ENCODE data around the gene NECAB2. TPM values are rescaled to one million over a fixed set of nuclear protein-coding genes. Genes with fewer than 3 reads are reported as not detected.

NECAB2 gene
- total and polyA plus RNA-seq, 2 of the 8 experiments (the other 6 are each of a cell fraction or from before 2014, with no cell fraction given): 3.6 to 4.2 TPM

DNA sequence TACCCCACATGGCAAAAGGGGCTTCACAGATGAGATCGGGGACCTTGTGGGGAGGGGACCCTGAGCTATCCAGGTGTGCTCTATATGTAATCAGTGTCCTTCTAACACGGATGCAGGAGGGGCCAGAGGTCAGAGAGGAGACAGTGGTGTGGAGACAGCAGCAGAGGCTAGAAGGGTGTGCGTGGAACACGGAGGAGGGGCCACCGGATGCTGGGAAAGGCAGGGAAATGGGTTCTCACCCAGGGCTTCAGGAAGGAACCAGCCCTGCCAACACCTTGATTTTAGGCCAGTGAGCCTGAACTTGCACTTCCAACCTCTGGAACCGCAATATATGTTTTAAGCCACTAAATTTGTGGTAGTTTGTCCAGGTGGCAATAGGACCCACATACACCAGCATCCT lies 79.2 kb downstream of the NECAB2 start:
- H3K27ac ChIP-seq (ENCODE audit: low read depth, low read length): no peak overlapping the region
- no peak overlapping the region for H2BK5ac ChIP-seq (ENCODE audit: low read depth, low read length)
- no peak overlapping the region for H4K91ac ChIP-seq (replicated peaks; ENCODE audit: insufficient read length, low read length)
- H2BK15ac ChIP-seq (ENCODE audit: low read length): no peak overlapping the region
- H3K23me2 ChIP-seq (ENCODE audit: low read depth, low read length): no peaks in the 10 kb centered on the region
- H3K9ac ChIP-seq (replicated peaks in 1 of 4; ENCODE audit: extremely low read depth in 1 of 4, low read depth in 3 of 4, low read length in 3 of 4): no peak overlapping the region
- no peak overlapping the region for H2BK20ac ChIP-seq (ENCODE audit: low read length)
- no peak overlapping the region for H3K4me3 ChIP-seq (ENCODE audit: extremely low read depth in 1 of 4, insufficient read depth in 2 of 4, low read depth in 3 of 4, low read length in 4 of 4)
- no peak overlapping the region for H3K4me2 ChIP-seq (ENCODE audit: insufficient read depth in 1 of 2, low read depth in 2 of 2, low read length in 2 of 2)
- no peak overlapping the region; the same call in 1 of the 2 replicates for H4K8ac ChIP-seq (ENCODE audit: extremely low read depth, insufficient read depth, low read length)
- no peak overlapping the region for H2BK12ac ChIP-seq (ENCODE audit: low read depth, low read length)
- H4K20me1 ChIP-seq (replicated peaks in 1 of 2; ENCODE audit: control insufficient read depth in 1 of 2, insufficient read depth in 2 of 2, low read length in 2 of 2): peaks cover 0 to 2% of the 10 kb centered on the region in 2 experiments
- no peak overlapping the region for H3K4ac ChIP-seq (replicated peaks; ENCODE audit: insufficient read length, low read depth, low read length)
- 92% methylated on average over 6 of the region's 6 CpGs; no CpG with 5 or more reads in 1 of the 2 experiments for WGBS, 2 experiments (ENCODE audit: extremely low coverage in 1 of 2, insufficient coverage in 1 of 2, insufficient read length in 1 of 2, insufficient replicate concordance in 2 of 2, low coverage in 1 of 2, low lambda C conversion rate in 2 of 2, missing lambda C conversion rate in 1 of 2)
- H3K56ac ChIP-seq (replicated peaks; ENCODE audit: insufficient read length, low read depth, low read length): no peak overlapping the region
- POLR2A ChIA-PET (ENCODE audit: partially characterized antibody): interaction anchor here (1.8 kb wide), 1 partner anchor 91 kb away, joined by 4 read pairs; no protein-coding TSS in a partner anchor
- no peak overlapping the region for H2BK120ac ChIP-seq (replicated peaks; ENCODE audit: low read depth, low read length)
- CTCF ChIA-PET (ENCODE audit: partially characterized antibody): interaction anchor here (0.8 to 12.8 kb wide), 11 partner anchors 11 to 128 kb away, joined by 3 to 267 read pairs (median 9); partner anchors contain the start of gene OSGIN1
- H3K9me3 ChIP-seq (ENCODE audit: insufficient read depth in 2 of 2, low read depth in 1 of 2, low read length in 1 of 2): no peaks in the 10 kb centered on the region
- no peak overlapping the region for H3K14ac ChIP-seq (ENCODE audit: insufficient read length)
- H3K4me1 ChIP-seq (replicated peaks in 1 of 4; ENCODE audit: control insufficient read depth in 3 of 4, insufficient read depth in 4 of 4, low read length in 3 of 4): peaks cover 0 to 12% (median 9%) of the 10 kb centered on the region in 4 experiments; a peak in 6 of 7 replicates
- no peak overlapping the region for H2AK5ac ChIP-seq (ENCODE audit: low read depth, low read length)
- no peak for DNase-seq (ENCODE audit: low read depth in 1 of 2, low spot score in 2 of 2)
- H3K23ac ChIP-seq (ENCODE audit: insufficient read length): no peak overlapping the region
- H3K18ac ChIP-seq (ENCODE audit: extremely low read depth, low read length): no peak overlapping the region
- H2AFZ ChIP-seq (ENCODE audit: low read length): no peak overlapping the region
- no peaks in the 10 kb centered on the region for H3K79me2 ChIP-seq (ENCODE audit: control insufficient read depth in 1 of 2, insufficient read depth in 2 of 2, low read length in 2 of 2)
- no peaks in the 10 kb centered on the region; a peak in 1 of 7 replicates for H3K27me3 ChIP-seq (replicated peaks in 1 of 4; ENCODE audit: control insufficient read depth in 3 of 4, extremely low read depth in 1 of 4, insufficient read depth in 3 of 4, low read length in 3 of 4)
- peaks cover 0 to 3% (median 0%) of the 10 kb centered on the region in 4 experiments; a peak in 2 of 8 replicates for H3K36me3 ChIP-seq (ENCODE audit: control insufficient read depth in 2 of 4, insufficient read depth in 4 of 4, low read length in 3 of 4)
- H4K5ac ChIP-seq (ENCODE audit: insufficient read length, low read depth, low read length): no peak overlapping the region
- no peak for FAIRE-seq
- no peaks in the 10 kb centered on the region for H3K79me1 ChIP-seq (ENCODE audit: low read depth, low read length)
